Measurements from ENCODE around the gene DNAAF3. TPM values are rescaled to one million over a fixed set of nuclear protein-coding genes. Genes with fewer than 3 reads are reported as not detected.

The DNAAF3 gene
- total and polyA plus RNA-seq, 2 donors from 2014 or later, result 5.1 to 11.4 TPM

DNA sequence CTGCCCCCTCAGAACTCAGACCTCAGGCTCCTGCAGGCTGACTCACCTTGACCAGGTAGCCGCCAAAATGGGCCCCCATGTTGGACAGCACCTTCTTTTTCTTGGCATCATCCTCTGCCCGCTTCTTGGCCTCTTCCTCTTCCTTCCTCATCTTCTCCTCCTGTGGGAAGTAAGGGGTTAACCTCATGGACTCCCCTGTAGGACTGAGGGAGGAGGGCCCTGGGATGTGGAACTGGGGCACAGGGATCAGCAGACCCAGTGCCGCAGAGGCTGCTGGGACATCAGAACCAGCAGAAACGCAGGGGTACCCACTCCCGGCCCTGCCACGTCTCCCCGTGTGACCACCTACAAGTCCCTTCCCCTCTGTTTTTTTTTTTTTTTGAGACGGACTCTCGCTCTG is 28.5 kb downstream of the DNAAF3 start:
- no peaks in the 10 kb centered on the region for H3K4me1 ChIP-seq (ENCODE audit: control insufficient read depth in 2 of 3, insufficient read depth in 2 of 3, low read depth in 1 of 3, low read length in 3 of 3)
- H3K4me3 ChIP-seq (ENCODE audit: low read length in 3 of 3), result no peak overlapping the region
- FAIRE-seq, result no peak
- H3K9ac ChIP-seq (ENCODE audit: low read length in 3 of 3), result no peak overlapping the region
- H3K27ac ChIP-seq (ENCODE audit: low read depth in 2 of 2, low read length in 2 of 2), result no peak overlapping the region
- intact Hi-C loops (cut with DNase I), result no loop called here
- no peaks in the 10 kb centered on the region for H3K9me3 ChIP-seq (ENCODE audit: control insufficient read depth in 2 of 3, insufficient read depth in 1 of 3, low read length in 3 of 3)
- TF ChIP-seq, protein P1, sequence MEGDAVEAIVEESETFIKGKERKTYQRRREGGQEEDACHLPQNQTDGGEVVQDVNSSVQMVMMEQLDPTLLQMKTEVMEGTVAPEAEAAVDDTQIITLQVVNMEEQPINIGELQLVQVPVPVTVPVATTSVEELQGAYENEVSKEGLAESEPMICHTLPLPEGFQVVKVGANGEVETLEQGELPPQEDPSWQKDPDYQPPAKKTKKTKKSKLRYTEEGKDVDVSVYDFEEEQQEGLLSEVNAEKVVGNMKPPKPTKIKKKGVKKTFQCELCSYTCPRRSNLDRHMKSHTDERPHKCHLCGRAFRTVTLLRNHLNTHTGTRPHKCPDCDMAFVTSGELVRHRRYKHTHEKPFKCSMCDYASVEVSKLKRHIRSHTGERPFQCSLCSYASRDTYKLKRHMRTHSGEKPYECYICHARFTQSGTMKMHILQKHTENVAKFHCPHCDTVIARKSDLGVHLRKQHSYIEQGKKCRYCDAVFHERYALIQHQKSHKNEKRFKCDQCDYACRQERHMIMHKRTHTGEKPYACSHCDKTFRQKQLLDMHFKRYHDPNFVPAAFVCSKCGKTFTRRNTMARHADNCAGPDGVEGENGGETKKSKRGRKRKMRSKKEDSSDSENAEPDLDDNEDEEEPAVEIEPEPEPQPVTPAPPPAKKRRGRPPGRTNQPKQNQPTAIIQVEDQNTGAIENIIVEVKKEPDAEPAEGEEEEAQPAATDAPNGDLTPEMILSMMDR (IDR thresholded peaks at IDR 0.05; ENCODE audit: borderline replicate concordance, extremely low read depth, insufficient read depth), result no peak
- no peaks in the 10 kb centered on the region for H3K27me3 ChIP-seq (ENCODE audit: control insufficient read depth, insufficient read depth, low read length)
- no peaks in the 10 kb centered on the region for H3K36me3 ChIP-seq (ENCODE audit: control insufficient read depth in 2 of 3, insufficient read depth in 3 of 3, low read length in 3 of 3)
- no peak for DNase-seq

DNA sequence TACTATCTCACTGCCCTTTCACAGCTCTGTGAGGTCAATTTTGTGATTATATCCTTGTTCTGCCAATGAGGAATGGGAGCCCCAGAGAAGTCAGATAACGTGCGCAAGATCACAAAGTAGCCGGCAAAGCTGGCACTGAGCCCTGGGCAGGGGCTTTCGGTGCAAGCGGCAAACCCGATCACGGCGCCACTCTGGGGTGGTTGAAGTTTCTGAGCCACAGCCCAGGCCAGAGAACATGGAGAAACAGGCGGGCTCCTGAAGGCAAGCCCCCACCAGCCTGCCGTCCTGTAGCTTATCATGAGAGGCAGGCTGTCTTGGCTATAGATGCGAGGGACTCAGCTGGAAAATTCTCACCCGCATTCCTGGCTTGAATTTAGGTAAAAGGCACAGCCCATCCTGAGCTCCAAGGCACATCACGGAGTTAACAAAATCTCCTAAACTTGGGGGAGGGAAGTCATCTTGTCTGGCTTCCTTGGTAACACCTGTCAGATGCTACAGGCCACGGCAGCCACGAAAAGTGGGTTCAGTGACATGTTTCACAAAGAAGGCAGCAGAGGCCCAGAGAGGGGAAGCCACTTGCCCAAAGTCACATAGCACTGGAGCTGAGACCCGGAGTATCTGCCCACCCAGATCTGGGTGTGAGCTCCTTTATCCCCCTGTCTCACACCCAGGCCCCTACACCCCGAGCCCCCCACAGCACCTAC is 29.9 kb downstream of the DNAAF3 start:
- H3K27me3 ChIP-seq (ENCODE audit: control insufficient read depth, insufficient read depth, low read length), result no peaks in the 10 kb centered on the region
- H3K4me3 ChIP-seq (ENCODE audit: low read length in 3 of 3), result no peak overlapping the region
- H3K27ac ChIP-seq (ENCODE audit: low read depth in 2 of 2, low read length in 2 of 2), result no peak overlapping the region
- intact Hi-C loops (cut with DNase I), result no loop called here
- DNase-seq, result no peak
- H3K36me3 ChIP-seq (ENCODE audit: control insufficient read depth in 2 of 3, insufficient read depth in 3 of 3, low read length in 3 of 3), result no peaks in the 10 kb centered on the region
- no peaks in the 10 kb centered on the region for H3K9me3 ChIP-seq (ENCODE audit: control insufficient read depth in 2 of 3, insufficient read depth in 1 of 3, low read length in 3 of 3)
- no peaks in the 10 kb centered on the region for H3K4me1 ChIP-seq (ENCODE audit: control insufficient read depth in 2 of 3, insufficient read depth in 2 of 3, low read depth in 1 of 3, low read length in 3 of 3)
- no peak overlapping the region for H3K9ac ChIP-seq (ENCODE audit: low read length in 3 of 3)
- FAIRE-seq, result no peak
- TF ChIP-seq, protein P1 (IDR thresholded peaks at IDR 0.05; ENCODE audit: borderline replicate concordance, extremely low read depth, insufficient read depth), result no peak

DNA sequence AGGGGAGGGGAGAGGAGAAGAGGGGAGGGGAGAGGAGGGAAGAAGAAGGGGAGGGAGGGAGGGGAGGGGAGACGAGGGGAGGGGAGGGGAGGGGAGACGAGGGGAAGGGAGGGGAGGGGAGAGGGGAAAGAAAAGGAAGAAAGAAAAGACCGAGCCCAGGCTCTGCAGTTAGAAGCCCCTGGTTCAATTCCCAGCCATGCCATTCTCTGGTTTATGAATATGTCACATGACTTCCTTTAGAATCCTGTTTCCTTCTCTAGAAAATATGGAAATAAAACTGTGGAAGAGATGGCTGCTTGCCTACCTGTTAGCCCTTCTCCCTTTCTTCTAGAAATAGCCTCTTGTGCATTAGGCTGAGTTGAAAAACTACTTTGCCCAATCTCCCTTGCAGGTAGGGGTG is 31.7 kb downstream of the DNAAF3 start:
- no peak overlapping the region for H3K4me3 ChIP-seq (ENCODE audit: low read length in 3 of 3)
- intact Hi-C loops (cut with DNase I), result no loop called here
- H3K27ac ChIP-seq (ENCODE audit: low read depth in 2 of 2, low read length in 2 of 2), result no peak overlapping the region
- H3K4me1 ChIP-seq (ENCODE audit: control insufficient read depth in 2 of 3, insufficient read depth in 2 of 3, low read depth in 1 of 3, low read length in 3 of 3), result no peaks in the 10 kb centered on the region
- H3K9me3 ChIP-seq (ENCODE audit: control insufficient read depth in 2 of 3, insufficient read depth in 1 of 3, low read length in 3 of 3), result no peaks in the 10 kb centered on the region
- no peaks in the 10 kb centered on the region for H3K27me3 ChIP-seq (ENCODE audit: control insufficient read depth, insufficient read depth, low read length)
- no peaks in the 10 kb centered on the region for H3K36me3 ChIP-seq (ENCODE audit: control insufficient read depth in 2 of 3, insufficient read depth in 3 of 3, low read length in 3 of 3)
- no peak overlapping the region for H3K9ac ChIP-seq (ENCODE audit: low read length in 3 of 3)
- TF ChIP-seq, protein P1 (IDR thresholded peaks at IDR 0.05; ENCODE audit: borderline replicate concordance, extremely low read depth, insufficient read depth), result no peak
- no peak for FAIRE-seq
- no peak for DNase-seq
